PFSK-1 (cell line): Measurements from ENCODE around the gene SNCAIP.

Experiments used
- FOXP2 ChIP-seq: optimal IDR thresholded peaks from 2 replicates; pipeline ENCODE3; 2011; ENCODE audit warnings: borderline replicate concordance, control low read depth, inconsistent platforms; ENCODE audit not compliant: insufficient read depth; ENCODE audit errors: extremely low read length, extremely low read depth
- POLR2AphosphoS5 ChIP-seq: IDR thresholded peaks from 2 replicates; pipeline ENCODE4 v1.6.1; 2012; ENCODE audit warnings: low read depth, mild to moderate bottlenecking, control low read depth, low read length, moderate library complexity
- SIN3A ChIP-seq: IDR thresholded peaks from 2 replicates; pipeline ENCODE4 v1.6.1; 2012; ENCODE audit warnings: mild to moderate bottlenecking, low read length, moderate library complexity, borderline replicate concordance; ENCODE audit not compliant: insufficient read depth
- TAF1 ChIP-seq: IDR thresholded peaks from 2 replicates; pipeline ENCODE4 v1.6.1; 2012; ENCODE audit warnings: low read length, control low read depth, borderline replicate concordance; ENCODE audit not compliant: insufficient read depth
- TF ChIP-seq, protein P1 (sequence below), 2 experiments: IDR thresholded peaks; 2 replicates each; pipeline versions ENCODE4 v1.6.1 to v1.8.0; 2011 to 2012; ENCODE audit warnings: low read depth in 2 of 2, low read length in 2 of 2, control low read depth in 1 of 2, inconsistent platforms in 1 of 2, mild to moderate bottlenecking in 1 of 2, moderate library complexity in 1 of 2; ENCODE audit not compliant: insufficient read depth in 1 of 2

The SNCAIP gene

DNA sequence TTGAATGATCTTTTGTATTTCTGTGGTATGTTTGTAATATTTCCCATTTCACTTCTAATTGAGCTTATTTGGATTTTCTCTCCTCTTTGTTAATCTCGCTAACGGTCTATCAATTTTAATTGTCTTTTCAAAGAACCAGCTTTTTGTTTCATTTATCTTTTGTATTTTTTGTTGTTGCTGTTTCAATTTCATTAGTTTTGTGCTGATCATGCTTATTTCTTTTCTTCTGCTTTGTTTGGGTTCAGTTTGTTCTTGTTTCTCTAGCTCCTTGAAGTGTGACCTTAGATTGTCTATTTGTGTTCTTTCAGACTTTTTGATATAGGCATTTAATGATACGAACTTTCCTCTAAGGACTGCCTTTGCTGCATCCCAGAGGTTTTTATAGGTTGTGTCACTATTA lies 28.4 kb upstream of the SNCAIP start:
- TF ChIP-seq SIN3A (no peak), POLR2AphosphoS5 (no peak), TAF1 (no peak), FOXP2 (no peak)
- TF ChIP-seq, protein P1, sequence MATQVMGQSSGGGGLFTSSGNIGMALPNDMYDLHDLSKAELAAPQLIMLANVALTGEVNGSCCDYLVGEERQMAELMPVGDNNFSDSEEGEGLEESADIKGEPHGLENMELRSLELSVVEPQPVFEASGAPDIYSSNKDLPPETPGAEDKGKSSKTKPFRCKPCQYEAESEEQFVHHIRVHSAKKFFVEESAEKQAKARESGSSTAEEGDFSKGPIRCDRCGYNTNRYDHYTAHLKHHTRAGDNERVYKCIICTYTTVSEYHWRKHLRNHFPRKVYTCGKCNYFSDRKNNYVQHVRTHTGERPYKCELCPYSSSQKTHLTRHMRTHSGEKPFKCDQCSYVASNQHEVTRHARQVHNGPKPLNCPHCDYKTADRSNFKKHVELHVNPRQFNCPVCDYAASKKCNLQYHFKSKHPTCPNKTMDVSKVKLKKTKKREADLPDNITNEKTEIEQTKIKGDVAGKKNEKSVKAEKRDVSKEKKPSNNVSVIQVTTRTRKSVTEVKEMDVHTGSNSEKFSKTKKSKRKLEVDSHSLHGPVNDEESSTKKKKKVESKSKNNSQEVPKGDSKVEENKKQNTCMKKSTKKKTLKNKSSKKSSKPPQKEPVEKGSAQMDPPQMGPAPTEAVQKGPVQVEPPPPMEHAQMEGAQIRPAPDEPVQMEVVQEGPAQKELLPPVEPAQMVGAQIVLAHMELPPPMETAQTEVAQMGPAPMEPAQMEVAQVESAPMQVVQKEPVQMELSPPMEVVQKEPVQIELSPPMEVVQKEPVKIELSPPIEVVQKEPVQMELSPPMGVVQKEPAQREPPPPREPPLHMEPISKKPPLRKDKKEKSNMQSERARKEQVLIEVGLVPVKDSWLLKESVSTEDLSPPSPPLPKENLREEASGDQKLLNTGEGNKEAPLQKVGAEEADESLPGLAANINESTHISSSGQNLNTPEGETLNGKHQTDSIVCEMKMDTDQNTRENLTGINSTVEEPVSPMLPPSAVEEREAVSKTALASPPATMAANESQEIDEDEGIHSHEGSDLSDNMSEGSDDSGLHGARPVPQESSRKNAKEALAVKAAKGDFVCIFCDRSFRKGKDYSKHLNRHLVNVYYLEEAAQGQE (IDR thresholded peaks at IDR 0.05; ENCODE audit: insufficient read depth in 1 of 2, low read depth in 2 of 2, low read length in 2 of 2) = no peak

DNA sequence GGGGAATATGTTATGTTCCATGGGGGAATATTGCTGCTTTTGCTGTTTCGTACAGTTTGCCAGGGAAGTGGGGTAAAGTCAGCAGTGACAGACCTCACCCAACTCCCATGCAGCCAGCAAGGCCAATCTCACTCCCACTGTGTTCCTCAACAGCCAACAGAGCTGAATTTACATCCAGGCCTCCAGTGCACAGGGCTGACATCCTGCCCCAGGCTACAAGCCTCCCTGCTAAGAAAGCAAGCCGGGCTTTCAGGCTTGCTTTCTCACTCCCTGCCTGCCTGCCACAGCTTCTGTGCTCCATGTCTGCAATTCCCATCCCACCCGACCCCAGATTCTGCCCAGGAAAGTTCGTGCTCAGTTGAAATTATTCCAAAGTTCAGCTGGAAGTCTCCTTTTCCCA lies 25.5 kb upstream of the SNCAIP start:
- no peak for TF ChIP-seq POLR2AphosphoS5
- TF ChIP-seq TAF1 = no peak
- TF ChIP-seq SIN3A = no peak
- TF ChIP-seq FOXP2 = no peak
- TF ChIP-seq, protein P1 (IDR thresholded peaks at IDR 0.05; ENCODE audit: insufficient read depth in 1 of 2, low read depth in 2 of 2, low read length in 2 of 2) = no peak

GRCh38 chr5:122287101-122287500 lies 24.9 kb upstream of the SNCAIP start:
- TF ChIP-seq POLR2AphosphoS5 (no peak), SIN3A (no peak), TAF1 (no peak), FOXP2 (no peak)

DNA sequence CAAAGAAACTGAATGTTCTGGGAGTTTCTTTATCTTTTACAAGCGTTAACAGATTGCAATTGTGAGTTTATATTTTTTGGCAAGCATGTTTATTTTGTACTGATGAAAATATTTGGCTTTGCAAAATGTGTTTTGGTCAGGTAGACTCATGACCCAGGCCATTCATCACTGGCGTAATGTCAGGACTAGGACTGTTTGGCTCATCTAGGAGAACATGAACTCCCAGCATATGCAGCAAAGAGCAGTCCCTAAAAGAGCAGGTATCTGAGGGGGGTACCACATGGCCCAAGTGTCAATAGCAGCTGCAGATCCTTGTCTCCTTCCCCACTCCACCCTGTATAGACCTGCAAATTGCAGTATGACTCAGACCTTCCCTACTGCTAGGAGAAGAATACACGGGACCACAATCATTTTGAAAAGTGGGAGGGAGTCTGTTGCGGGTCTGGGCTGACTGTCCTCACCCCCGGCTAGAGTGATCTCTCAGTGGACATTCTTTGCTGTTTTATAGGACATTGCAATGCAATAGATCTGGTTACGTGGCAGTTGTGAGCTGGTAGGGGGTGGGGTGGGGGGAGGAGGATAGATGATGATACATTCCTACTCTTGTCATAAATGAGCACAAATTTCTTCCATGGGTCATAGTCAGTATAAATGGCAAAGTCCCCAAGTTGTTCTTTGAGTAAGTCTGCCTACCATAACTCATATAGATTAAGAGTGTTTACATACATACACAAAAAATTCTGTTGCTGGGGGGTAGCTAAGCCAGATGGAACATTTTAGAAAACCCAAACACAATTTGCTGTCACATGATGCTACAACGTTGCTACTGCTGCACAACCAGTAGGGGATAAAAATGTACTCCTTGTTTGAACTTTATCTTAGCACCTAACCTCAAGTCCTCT lies 20.8 kb upstream of the SNCAIP start:
- TF ChIP-seq POLR2AphosphoS5 (no peak), FOXP2 (no peak), SIN3A (no peak), TAF1 (no peak)
- TF ChIP-seq, protein P1 (IDR thresholded peaks at IDR 0.05; ENCODE audit: insufficient read depth in 1 of 2, low read depth in 2 of 2, low read length in 2 of 2) = no peak

GRCh38 chr5:122292332-122292731 lies 19.7 kb upstream of the SNCAIP start:
- TF ChIP-seq TAF1 (no peak), SIN3A (no peak), POLR2AphosphoS5 (no peak), FOXP2 (no peak)
- TF ChIP-seq, protein P1 (IDR thresholded peaks at IDR 0.05; ENCODE audit: insufficient read depth in 1 of 2, low read depth in 2 of 2, low read length in 2 of 2) = no peak
